HepG2 (cell line): Measurements from ENCODE around the gene MFSD11. TPM values are rescaled to one million over a fixed set of nuclear protein-coding genes. Genes with fewer than 3 reads are reported as not detected.

Experiments used
- ATM ChIP-seq: fragments of 450-650 bp; IDR thresholded peaks from 2 replicates; pipeline ENCODE4 v1.7.1; 2017; ENCODE audit warnings: mild to moderate bottlenecking, borderline replicate concordance
- FOXA3 ChIP-seq: IDR thresholded peaks from 2 replicates; pipeline ENCODE4 v1.6.1; 2016; ENCODE audit warnings: missing genetic modification reagents, missing compliant biosample characterization
- FOXK2 ChIP-seq: fragments of 450-650 bp; IDR thresholded peaks from 2 replicates; pipeline ENCODE4 v1.6.1; 2016
- HHEX ChIP-seq: IDR thresholded peaks from 2 replicates; pipeline ENCODE4 v1.6.1; 2016; ENCODE audit warnings: control low read depth
- HNRNPH1 ChIP-seq: fragments of 200-400 bp; formaldehyde crosslinking; optimal IDR thresholded peaks from 2 replicates; pipeline ENCODE3; 2017; ENCODE audit warnings: mild to moderate bottlenecking, low read depth, low read length
- HNRNPK ChIP-seq: fragments of 200-400 bp; formaldehyde crosslinking; IDR thresholded peaks from 2 replicates; pipeline ENCODE4 v1.6.1; 2018; ENCODE audit warnings: low read length, low read depth, moderate library complexity, mild to moderate bottlenecking; ENCODE audit not compliant: poor library complexity, severe bottlenecking
- MAFF ChIP-seq: IDR thresholded peaks from 2 replicates; pipeline ENCODE4 v1.6.1; 2011; ENCODE audit warnings: low read depth, low read length, improper control_type of control experiment
- MBD4 ChIP-seq: IDR thresholded peaks from 2 replicates; pipeline ENCODE4 v1.6.1; 2012; ENCODE audit warnings: low read length, inconsistent platforms, borderline replicate concordance
- NFAT5 ChIP-seq: sonication (generic); formaldehyde crosslinking; IDR thresholded peaks from 2 replicates; pipeline ENCODE4 v1.4.0; 2020; ENCODE audit warnings: missing genetic modification reagents
- POGK ChIP-seq: sonication (generic); formaldehyde crosslinking; conservative IDR thresholded peaks from 2 replicates; pipeline ENCODE4 v1.8.0; 2022; ENCODE audit warnings: mild to moderate bottlenecking, moderate library complexity, missing genetic modification reagents
- RBM22 ChIP-seq: fragments of 200-400 bp; formaldehyde crosslinking; optimal IDR thresholded peaks from 2 replicates; pipeline ENCODE3; 2017; ENCODE audit warnings: mild to moderate bottlenecking, low read length, moderate library complexity
- SCMH1 ChIP-seq: sonication (generic); formaldehyde crosslinking; IDR thresholded peaks from 2 replicates; pipeline ENCODE4 v1.9.0; 2021; ENCODE audit warnings: missing genetic modification reagents, mild to moderate bottlenecking, borderline replicate concordance
- SRF ChIP-seq: IDR thresholded peaks from 2 replicates; pipeline ENCODE4 v1.6.1; 2011; ENCODE audit warnings: mild to moderate bottlenecking, low read depth, low read length, moderate library complexity
- ZNF20 ChIP-seq: sonication (generic); formaldehyde crosslinking; IDR thresholded peaks from 2 replicates; pipeline ENCODE4 v1.4.0; 2020; ENCODE audit warnings: mild to moderate bottlenecking, moderate library complexity, missing genetic modification reagents
- ZNF503 ChIP-seq: sonication (generic); formaldehyde crosslinking; IDR thresholded peaks from 2 replicates; pipeline ENCODE4 v1.4.0; 2020; ENCODE audit warnings: missing genetic modification reagents
- ZNF510 ChIP-seq: sonication (generic); formaldehyde crosslinking; IDR thresholded peaks from 2 replicates; pipeline ENCODE4 v1.4.0; 2020; ENCODE audit warnings: low read depth, mild to moderate bottlenecking, missing genetic modification reagents
- ZNF607 ChIP-seq: sonication (generic); formaldehyde crosslinking; IDR thresholded peaks from 2 replicates; pipeline ENCODE4 v1.5.1; 2020; ENCODE audit warnings: missing genetic modification reagents, mild to moderate bottlenecking, borderline replicate concordance
- ZNF619 ChIP-seq: sonication (generic); formaldehyde crosslinking; IDR thresholded peaks from 2 replicates; pipeline ENCODE4 v1.4.0; 2020; ENCODE audit warnings: mild to moderate bottlenecking, missing genetic modification reagents
- ZNF781 ChIP-seq: sonication (generic); formaldehyde crosslinking; IDR thresholded peaks from 2 replicates; pipeline ENCODE4 v1.5.1; 2020; ENCODE audit warnings: borderline replicate concordance, mild to moderate bottlenecking, missing genetic modification reagents; ENCODE audit errors: not compliant biosample characterization
- ZSCAN25 ChIP-seq: sonication (generic); formaldehyde crosslinking; IDR thresholded peaks from 2 replicates; pipeline ENCODE4 v1.8.0; 2022; ENCODE audit warnings: mild to moderate bottlenecking, missing genetic modification reagents
- polyA plus RNA-seq, 8 experiments: library from polyadenylated mRNA; depleted of rRNA in 3 of 8; stranded (reverse) in 7 of 8; unstranded in 1 of 8; fragments of >200 nt; fragmentation: Illumina TruSeq in 4 of 8; extraction: Trizol in 4 of 8; gene quantifications; 2 replicates each; pipeline versions ENCODE4 v1.2.1 to v1.2.3, GENCODE V29; 2011 to 2016; ENCODE audit warnings: low read depth in 4 of 8, missing spikeins in 1 of 8, mixed read lengths in 1 of 8; ENCODE audit not compliant: insufficient read depth in 1 of 8
- total RNA-seq, 5 experiments: library from RNA; depleted of rRNA; stranded (reverse); fragments of >200 nt; fragmentation: Illumina TruSeq; extraction: Trizol; gene quantifications; 2 replicates each; pipeline ENCODE4 v1.2.3, GENCODE V29; 2016; ENCODE audit warnings: low read depth in 1 of 5

The MFSD11 gene
- total and polyA plus RNA-seq, 2 of the 13 experiments (the other 11 are each of a cell fraction or from before 2014, with no cell fraction given), result 26.1 to 36.3 TPM

- TF ChIP-seq POGK, result peak; percentile 85
- peak; percentile 97 for TF ChIP-seq ZNF781 (CRISPR knock-in tag)
- peak; percentile 54; the same call in 1 of the 2 replicates for TF ChIP-seq SRF
- TF ChIP-seq ZNF607 (CRISPR knock-in tag), result peak; percentile 10
- peak; percentile 95 for TF ChIP-seq ZNF503 (CRISPR knock-in tag)
- TF ChIP-seq MBD4, result no peak
- peak; percentile 70; the same call in 1 of the 2 replicates for TF ChIP-seq ZNF20
- TF ChIP-seq HHEX (CRISPR knock-in tag), result no peak
- no peak for TF ChIP-seq HNRNPH1
- peak; percentile 26 for TF ChIP-seq HNRNPK
- peak; percentile 67; the same call in 1 of the 2 replicates for TF ChIP-seq MAFF
- peak; percentile 26; the same call in 1 of the 2 replicates for TF ChIP-seq NFAT5
- 0 out of 2 replicates have a peak, but pooled peaks have one; percentile 30 for TF ChIP-seq FOXK2
- no peak for TF ChIP-seq ATM
- TF ChIP-seq ZNF510 (CRISPR knock-in tag), result peak; percentile 98
- peak; percentile 95 for TF ChIP-seq RBM22
- TF ChIP-seq SCMH1 (CRISPR knock-in tag), result no peak
- TF ChIP-seq FOXA3 (CRISPR knock-in tag), result peak; percentile 66
- no peak; the same call in 1 of the 2 replicates for TF ChIP-seq ZSCAN25 (CRISPR knock-in tag)
- no peak for TF ChIP-seq ZNF619
Measured at GRCh38 chr17:76737082-76737675, 740 bp upstream of the MFSD11 start, which contains the start of gene SRSF2 (continued).
